Esophagus muscularis mucosa (tissue), 3 donors: ENCODE data around the gene A4GALT.

ENCODE experiments used
- CTCF ChIP-seq, 3 experiments: fragments of 200-600 bp in 2 of 3; fragments of 450-650 bp in 1 of 3; sonication (generic) in 2 of 3; IDR thresholded peaks; one replicate each; pipeline ENCODE4 v1.5.1; 2017 to 2019; ENCODE audit warnings: antibody characterized with exemption in 3 of 3, mild to moderate bottlenecking in 2 of 3, moderate library complexity in 1 of 3
- POLR2A ChIP-seq: fragments of 450-650 bp; IDR thresholded peaks from one replicate; pipeline ENCODE4 v1.6.1; 2017; ENCODE audit warnings: antibody characterized with exemption, moderate library complexity, mild to moderate bottlenecking, low read depth

- TF ChIP-seq CTCF (IDR thresholded peaks at IDR 0.05) (no peak), POLR2A (no peak)
Observed at GRCh38 chr22:42678894-42679293, 41.8 kb downstream of the A4GALT start.
